SU-DHL-6 (cell line): ENCODE data around the gene OTC.

Source experiments
- EZH2phosphoT487 ChIP-seq: fragments of 200-600 bp; sonication (generic), shearing (Covaris generic); conservative IDR thresholded peaks from 2 replicates; pipeline ENCODE4 v1.6.1; 2018; ENCODE audit warnings: mild to moderate bottlenecking, antibody characterized with exemption, low read length, moderate library complexity, mixed read lengths
- TF ChIP-seq, protein P1 (sequence below): fragments of 200-600 bp; sonication (generic); IDR thresholded peaks from one replicate; pipeline ENCODE4 v1.5.1; 2017; ENCODE audit warnings: antibody characterized with exemption, mild to moderate bottlenecking, low read length, moderate library complexity; ENCODE audit not compliant: insufficient read depth, poor library complexity, severe bottlenecking

DNA sequence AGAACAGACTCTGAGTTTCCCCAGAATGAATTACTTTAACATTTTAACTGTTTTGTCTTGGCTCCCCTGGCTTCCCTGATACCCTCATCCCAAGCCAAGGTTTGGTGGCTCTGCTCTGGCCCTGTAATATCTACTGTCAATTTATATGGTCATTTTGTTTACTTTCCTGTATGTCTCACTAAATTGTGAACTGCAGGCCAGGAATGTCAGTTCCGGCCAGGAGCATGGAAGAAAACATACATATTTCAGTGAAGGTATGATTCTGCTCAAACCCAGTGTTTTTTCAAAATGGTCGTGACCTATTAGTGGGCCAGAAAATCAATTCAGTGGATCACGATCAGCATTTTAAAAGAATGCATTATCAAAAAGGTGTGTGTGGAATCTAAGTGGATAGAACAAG is 26.3 kb upstream of the OTC start:
- TF ChIP-seq, protein P1, sequence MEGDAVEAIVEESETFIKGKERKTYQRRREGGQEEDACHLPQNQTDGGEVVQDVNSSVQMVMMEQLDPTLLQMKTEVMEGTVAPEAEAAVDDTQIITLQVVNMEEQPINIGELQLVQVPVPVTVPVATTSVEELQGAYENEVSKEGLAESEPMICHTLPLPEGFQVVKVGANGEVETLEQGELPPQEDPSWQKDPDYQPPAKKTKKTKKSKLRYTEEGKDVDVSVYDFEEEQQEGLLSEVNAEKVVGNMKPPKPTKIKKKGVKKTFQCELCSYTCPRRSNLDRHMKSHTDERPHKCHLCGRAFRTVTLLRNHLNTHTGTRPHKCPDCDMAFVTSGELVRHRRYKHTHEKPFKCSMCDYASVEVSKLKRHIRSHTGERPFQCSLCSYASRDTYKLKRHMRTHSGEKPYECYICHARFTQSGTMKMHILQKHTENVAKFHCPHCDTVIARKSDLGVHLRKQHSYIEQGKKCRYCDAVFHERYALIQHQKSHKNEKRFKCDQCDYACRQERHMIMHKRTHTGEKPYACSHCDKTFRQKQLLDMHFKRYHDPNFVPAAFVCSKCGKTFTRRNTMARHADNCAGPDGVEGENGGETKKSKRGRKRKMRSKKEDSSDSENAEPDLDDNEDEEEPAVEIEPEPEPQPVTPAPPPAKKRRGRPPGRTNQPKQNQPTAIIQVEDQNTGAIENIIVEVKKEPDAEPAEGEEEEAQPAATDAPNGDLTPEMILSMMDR = no peak
- TF ChIP-seq EZH2phosphoT487 = no peak
